H7 (cell line): Measurements from ENCODE around the gene KIF1B. TPM values are rescaled to one million over a fixed set of nuclear protein-coding genes. Genes with fewer than 3 reads are reported as not detected.
"Not testable (repeated sequence)": the region's sequence is repeated elsewhere in the genome, so short reads cannot be mapped to it uniquely, and the experiment has no call there.

Experiments used
- DNase-seq: peaks from one replicate; pipeline ENCODE4 v3.0.0; 2012
- H3K27me3 ChIP-seq: 2 replicates; pipeline ENCODE4 v1.6.0; 2011; ENCODE audit warnings: mild to moderate bottlenecking, low read length; ENCODE audit not compliant: control insufficient read depth, insufficient read depth
- H3K36me3 ChIP-seq: replicated peaks from 2 replicates; pipeline ENCODE4 v1.5.1; 2011; ENCODE audit warnings: low read length; ENCODE audit not compliant: control insufficient read depth, insufficient read depth
- H3K4me3 ChIP-seq: 2 replicates; pipeline ENCODE4 v1.5.1; 2011; ENCODE audit warnings: low read depth, mild to moderate bottlenecking, control low read depth, low read length, moderate library complexity; ENCODE audit not compliant: insufficient read depth
- total RNA-seq: library from RNA; depleted of rRNA; stranded (reverse); fragments of >200 nt; shearing (Covaris generic); gene quantifications from 2 replicates; pipeline ENCODE4 v1.2.3, GENCODE V29; 2014

The KIF1B gene
- total RNA-seq, 1 experiment from 2014 or later, result 32.1 TPM

DNA sequence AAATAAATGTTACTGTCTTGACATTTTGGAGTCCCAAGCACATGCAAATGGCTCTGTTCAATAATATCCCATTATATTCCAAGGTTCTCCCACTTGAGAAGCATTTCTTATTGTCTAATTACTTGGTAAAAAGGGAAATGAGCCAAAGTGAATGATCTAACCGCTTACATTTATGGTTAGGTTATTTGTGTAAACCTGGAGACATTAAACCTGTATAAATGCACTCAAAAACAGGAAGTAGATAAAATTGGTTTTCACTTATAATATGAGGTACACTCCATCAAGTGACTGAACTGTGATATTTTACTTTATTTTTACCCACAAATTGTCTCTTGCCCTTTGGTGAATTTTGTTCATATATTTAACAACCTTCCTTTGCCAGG lies 26.8 kb downstream of the KIF1B start:
- Histone ChIP-seq H3K36me3 (no peaks in the 10 kb centered on the region; the same call in none of the 2 replicates), H3K4me3 (no peak overlapping the region), H3K27me3 (no peaks in the 10 kb centered on the region)
- DNase-seq, result no peak

DNA sequence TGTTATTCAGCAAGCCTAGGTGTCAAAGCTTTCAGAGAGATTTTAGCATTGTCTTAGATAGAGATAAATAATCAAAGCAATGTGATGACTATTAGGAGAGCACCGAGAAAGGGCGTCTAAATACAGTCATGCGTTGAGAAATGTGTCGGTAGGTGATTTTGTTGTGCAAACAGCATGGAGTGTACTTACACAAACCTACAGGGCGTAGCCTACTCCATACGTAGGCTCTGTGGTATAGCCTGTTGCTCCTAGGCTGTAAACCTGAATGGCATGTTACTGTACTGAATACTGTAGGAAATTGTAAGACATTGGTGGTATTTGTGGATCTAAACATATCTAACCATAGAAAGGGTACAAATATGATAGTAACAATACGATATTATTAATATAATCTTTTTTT lies 31.8 kb downstream of the KIF1B start:
- no peak for DNase-seq
- H3K27me3 ChIP-seq, result no peaks in the 10 kb centered on the region
- H3K4me3 ChIP-seq, result no peak overlapping the region
- no peaks in the 10 kb centered on the region for H3K36me3 ChIP-seq

DNA sequence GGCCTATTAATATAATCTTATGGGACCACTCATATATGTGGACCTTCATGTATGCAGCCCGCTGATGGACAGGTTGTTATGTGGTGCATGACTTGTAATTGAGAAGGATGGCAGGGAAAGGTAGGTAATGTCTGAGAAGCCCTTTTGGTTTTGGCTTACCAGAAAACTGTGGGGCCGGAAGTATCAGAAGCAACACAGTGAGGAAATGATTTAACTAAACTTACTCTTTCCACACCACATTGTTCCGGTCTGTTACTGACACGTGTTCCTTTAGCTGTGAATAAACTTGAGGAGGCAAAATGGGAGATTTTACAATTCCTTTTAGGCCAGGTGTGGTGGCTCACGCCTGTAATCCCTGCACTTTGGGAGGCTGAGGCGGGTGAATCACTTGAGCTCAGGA lies 32.4 kb downstream of the KIF1B start:
- Histone ChIP-seq H3K4me3 (no peak overlapping the region), H3K27me3 (no peaks in the 10 kb centered on the region), H3K36me3 (no peaks in the 10 kb centered on the region)
- DNase-seq, result no peak

DNA sequence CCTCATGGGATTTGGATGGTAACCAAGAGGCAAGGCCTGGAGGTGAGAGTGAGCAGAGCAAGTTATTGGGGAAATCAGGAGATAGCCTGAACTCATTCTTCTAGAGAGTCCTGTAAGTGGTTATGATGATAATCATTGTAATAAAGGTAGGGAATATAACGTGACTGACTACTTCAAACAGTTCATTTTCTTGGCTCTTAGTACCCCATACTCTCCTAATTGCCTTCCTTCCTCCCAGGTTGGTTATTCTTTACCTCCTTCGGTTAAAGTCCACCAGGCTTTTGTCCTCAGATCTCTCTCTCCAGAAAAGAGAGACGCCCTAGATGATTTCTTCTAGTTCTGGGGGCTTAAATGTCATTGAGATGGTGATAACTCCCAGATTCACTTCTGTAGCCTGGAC lies 35.3 kb downstream of the KIF1B start:
- Histone ChIP-seq H3K27me3 (no peaks in the 10 kb centered on the region), H3K4me3 (no peak overlapping the region), H3K36me3 (no peaks in the 10 kb centered on the region)
- no peak for DNase-seq

DNA sequence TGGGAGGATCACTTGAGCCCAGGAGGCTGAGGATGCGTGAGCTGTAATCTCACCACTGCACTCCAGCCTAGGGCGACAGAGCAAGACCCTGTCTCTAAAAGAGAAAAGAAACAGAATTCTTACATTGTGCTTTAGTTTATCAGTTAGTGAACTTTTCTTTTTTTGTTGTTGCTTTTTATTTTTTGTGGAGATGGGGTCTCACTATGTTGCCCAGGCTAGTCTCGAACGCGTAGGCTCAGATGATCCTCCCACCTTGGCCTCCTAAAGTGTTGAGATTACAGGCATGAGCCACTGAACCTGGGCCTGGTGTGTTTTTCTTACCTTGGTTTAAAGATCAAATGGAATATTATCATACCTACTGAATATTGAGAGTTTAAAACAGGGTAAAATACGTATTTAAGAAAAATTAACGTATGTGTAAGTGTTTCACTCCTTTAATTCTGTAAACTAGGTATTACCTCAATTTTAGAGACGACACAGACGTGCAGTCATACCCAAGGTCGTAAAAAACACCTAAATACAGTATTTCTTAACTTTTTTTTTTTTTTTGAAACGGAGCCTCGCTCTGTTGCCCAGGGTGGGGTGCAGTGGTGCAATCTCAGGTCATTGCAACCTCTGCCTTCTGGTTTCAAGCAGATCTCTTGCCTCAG lies 39.6 kb downstream of the KIF1B start:
- Histone ChIP-seq H3K4me3 (no peak overlapping the region), H3K36me3 (no peaks in the 10 kb centered on the region), H3K27me3 (no peaks in the 10 kb centered on the region)
- DNase-seq, result no peak

DNA sequence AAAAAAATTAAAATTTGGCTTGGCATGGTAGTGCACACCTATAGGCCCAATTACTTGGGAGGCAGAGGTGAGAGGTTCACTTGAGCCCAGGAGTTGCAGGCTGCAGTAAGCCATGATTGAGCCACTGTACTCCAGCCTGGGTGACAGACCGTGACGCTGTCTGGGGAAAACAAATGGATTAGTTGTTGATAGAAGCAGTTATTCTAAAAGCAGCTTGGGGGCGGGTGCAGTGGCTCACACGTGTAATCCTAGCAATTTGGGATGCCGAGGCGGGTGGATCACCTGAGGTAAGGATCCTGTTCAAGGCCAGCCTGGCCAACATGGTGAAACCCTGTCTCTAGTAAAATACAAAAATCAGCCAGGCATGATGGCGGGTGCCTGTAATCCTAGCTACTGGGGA lies 40.3 kb downstream of the KIF1B start:
- Histone ChIP-seq H3K4me3 (no peak overlapping the region), H3K27me3 (no peaks in the 10 kb centered on the region), H3K36me3 (no peaks in the 10 kb centered on the region)
- no peak for DNase-seq

DNA sequence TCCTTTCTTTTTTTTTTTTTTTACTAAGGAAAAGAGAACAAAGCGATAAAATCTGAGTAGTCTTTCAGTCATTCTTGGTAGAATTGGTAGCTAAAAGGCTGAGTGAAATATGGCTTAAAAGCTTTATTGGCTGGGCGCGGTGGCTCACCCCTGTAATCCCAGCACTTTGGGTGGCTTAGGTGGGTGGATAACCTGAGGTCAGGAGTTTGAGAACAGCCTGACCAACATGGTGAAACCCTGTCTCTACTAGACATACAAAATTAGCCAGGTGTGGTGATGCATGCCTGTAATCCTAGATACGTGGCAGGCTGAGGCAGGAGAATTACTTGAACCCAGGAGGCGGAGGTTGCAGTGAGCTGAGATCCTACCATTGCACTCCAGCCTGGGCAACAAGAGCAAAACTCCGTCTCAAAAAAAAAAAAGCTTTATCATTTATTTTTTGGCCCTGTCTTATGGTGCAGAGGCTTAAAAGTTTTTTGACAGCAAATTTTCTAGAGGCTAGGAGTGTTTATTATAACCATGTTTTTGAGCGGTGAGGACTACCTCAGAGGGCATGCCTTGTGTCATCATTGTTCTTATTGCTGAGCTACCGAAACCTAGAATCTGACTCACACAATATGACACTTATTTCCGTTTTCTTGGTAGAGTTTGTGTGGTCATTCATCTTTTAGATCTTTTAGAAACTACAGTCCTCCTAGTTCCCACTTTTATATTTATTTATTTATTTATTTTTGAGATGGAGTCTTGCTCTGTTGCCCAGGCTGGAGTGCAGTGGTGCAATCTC lies 41.1 kb downstream of the KIF1B start:
- not testable (repeated sequence) for H3K27me3 ChIP-seq, H3K4me3 ChIP-seq, DNase-seq, H3K36me3 ChIP-seq

DNA sequence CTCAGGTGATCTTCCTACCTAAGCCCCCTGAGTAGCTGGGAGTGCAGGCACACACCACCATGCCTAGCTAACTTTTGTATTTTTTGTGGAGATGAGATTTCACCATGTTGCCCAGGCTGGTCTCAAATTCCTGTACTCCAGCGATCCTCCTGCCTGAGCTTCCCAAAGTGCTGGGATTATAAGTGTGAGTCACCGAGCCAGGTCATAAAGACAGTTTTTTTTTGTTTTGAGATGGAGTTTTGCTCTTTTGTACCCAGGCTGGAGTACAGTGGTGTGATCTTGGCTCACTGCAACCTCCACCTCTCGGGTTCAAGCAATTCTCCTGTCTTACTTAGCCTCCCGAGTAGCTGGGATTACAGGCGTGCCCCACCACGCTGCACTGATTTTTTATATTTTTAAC lies 42.1 kb downstream of the KIF1B start:
- no peaks in the 10 kb centered on the region; the same call in 1 of the 2 replicates for H3K36me3 ChIP-seq
- H3K27me3 ChIP-seq, result no peaks in the 10 kb centered on the region
- no peak overlapping the region for H3K4me3 ChIP-seq
- DNase-seq, result no peak

DNA sequence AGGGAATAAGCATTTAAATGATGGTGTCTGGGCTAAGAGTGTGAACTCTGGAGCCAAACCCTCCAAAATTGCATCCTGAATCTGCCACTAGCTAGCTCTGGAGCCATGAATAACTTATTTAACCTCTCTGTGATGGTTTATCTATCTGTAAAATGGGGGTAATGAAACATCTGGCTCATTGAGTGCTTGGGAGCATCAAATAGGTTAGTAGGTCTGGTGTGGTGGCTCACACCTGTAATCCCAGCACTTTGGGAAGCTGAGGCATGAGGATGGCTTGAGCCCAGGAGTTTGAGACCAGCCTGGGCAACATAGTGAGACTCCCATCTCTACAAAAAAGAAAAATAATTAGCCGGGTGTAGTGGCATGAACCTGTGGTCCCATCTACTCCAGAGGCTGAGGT lies 42.8 kb downstream of the KIF1B start:
- Histone ChIP-seq H3K4me3 (no peak overlapping the region), H3K27me3 (no peaks in the 10 kb centered on the region), H3K36me3 (no peaks in the 10 kb centered on the region; the same call in 1 of the 2 replicates)
- no peak for DNase-seq

DNA sequence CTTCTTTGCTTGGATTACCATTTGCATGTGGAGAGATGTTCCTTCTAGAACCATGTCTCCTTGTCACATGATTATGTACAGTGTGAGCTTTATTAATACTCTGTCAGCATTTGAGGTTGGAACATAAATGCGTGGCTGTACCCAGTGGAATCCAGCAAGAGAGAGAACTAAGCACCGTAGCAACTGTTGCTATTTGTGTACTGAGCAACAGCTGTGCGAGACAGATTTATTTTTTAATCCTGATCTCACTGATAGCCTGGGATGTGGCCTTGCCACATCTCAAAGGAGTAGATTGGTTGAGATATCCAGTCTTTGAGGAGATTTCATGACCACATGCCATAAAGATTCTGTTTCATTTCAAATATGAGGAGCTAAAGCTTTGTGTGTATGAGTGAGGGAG lies 43.4 kb downstream of the KIF1B start:
- Histone ChIP-seq H3K36me3 (no peaks in the 10 kb centered on the region; the same call in 1 of the 2 replicates), H3K4me3 (no peak overlapping the region), H3K27me3 (no peaks in the 10 kb centered on the region)
- DNase-seq, result no peak

DNA sequence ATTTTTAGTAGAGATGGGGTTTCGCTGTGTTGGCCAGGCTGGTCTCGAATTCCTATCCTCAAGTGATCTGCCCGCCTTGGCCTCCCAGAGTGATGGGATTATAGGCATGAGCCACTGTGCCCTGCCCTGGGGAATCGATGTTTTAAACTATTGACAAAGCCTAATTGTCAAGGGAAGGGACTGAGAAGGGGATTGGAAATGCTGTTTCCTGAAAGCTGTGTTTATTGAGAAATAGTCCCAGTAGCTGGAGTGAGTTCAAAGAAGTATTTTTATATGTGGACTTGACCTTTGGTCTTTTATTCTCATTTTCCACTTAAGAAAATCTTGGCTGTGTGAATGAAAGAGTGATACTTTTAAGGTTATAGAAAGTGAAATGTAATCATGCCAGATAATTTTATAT lies 47.5 kb downstream of the KIF1B start:
- Histone ChIP-seq H3K36me3 (peaks cover 3% of the 10 kb centered on the region), H3K4me3 (no peak overlapping the region), H3K27me3 (no peaks in the 10 kb centered on the region)
- no peak for DNase-seq

DNA sequence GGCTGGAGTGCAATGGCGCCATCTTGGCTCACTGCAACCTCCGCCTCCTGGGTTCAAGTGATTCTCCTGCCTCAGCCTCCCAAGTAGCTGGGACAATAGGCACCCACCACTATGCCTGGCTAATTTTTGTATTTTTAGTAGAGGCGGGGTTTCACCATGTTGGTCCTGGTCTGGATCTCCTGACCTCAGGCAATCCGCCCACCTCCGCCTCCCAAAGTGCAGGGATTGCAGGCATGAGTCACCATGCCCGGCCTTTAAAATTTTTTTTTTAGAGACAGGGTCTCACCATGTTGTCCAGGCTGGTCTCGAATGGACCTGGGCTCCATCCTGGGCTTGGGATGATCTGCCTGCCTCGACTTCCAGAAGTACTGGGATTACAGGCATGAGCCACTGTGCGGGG lies 49.2 kb downstream of the KIF1B start:
- H3K36me3 ChIP-seq, H3K4me3 ChIP-seq, H3K27me3 ChIP-seq, DNase-seq: not testable (repeated sequence)

DNA sequence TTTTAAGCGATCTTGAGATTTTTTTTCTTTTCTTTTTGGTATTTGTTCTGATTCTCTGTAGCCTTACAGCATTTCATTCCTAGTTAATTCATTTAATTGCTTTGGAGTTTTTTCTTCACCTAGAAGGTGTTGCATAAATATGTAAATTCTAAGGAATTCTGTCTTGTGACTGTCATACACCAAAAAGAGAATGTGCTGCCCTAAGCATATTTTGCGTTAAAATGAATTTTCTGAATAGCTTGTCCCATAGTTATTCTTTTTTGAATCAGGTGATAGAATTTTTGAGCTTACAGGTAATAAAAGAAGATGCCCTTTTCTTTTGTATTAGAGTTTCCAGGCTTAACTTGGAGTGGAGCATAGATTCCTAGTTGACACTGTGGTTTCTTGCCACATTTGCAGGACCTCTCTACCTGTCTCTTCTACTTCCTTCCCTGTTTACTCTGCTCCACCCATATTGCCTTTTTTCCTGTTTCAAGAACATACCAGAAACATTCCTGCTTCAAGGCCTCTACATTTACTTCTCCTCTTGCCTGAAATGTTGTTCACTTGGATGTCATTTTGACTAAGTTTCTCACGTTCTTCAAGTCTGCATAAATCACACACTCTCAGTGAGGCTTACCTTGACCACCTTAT lies 53.2 kb downstream of the KIF1B start:
- peaks cover 14% of the 10 kb centered on the region for H3K36me3 ChIP-seq
- no peak overlapping the region for H3K4me3 ChIP-seq
- no peak for DNase-seq
- H3K27me3 ChIP-seq, result no peaks in the 10 kb centered on the region

DNA sequence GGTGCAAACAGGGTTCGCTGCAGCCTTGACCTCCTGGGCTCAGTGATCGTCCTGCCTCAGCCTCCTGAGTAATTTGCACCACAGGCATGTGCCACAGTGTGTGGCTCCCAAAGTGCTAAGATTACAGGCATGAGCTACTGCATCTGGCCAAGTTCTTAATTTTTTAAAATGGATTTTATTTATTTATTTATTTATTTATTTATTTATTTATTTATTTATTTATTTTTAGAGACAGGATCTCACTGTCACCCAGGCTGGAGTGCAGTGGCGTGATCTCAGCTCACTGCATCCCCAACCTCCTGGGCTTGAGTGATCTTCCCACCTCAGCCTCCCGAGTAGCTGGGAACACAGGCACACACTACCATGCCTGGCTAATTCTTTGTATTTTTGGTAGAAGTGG lies 54.7 kb downstream of the KIF1B start:
- no peaks in the 10 kb centered on the region for H3K27me3 ChIP-seq

DNA sequence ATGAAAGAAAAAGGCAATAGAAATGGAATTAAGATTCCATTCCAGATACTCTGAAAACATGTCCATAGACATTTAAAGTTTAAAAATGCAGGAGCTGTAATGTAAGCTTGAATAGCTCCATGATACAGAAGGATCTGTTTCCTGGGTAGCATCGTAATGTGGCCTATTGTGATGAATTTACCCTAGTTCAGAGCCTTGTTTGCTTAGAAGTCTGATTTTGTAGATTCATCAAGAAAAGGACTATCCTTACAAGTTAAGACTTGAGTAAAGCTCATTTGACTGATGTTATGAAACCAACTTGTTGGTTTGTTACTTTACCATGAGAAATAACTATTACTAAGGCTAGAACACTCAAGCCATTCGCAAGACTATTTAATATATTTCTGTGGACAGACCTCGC lies 55.5 kb downstream of the KIF1B start:
- H3K4me3 ChIP-seq, result no peak overlapping the region
- DNase-seq, result no peak
- H3K27me3 ChIP-seq, result no peaks in the 10 kb centered on the region
- peaks cover 14% of the 10 kb centered on the region for H3K36me3 ChIP-seq

More for the DNA sequence above, 54.7 kb downstream of the KIF1B start:
- Histone ChIP-seq H3K4me3 (no peak overlapping the region), H3K36me3 (peaks cover 14% of the 10 kb centered on the region)
- no peak for DNase-seq
